K562 (cell line): ENCODE measurements around the gene SELENOI. TPM values are rescaled to one million over a fixed set of nuclear protein-coding genes. Genes with fewer than 3 reads are reported as not detected.
A peak's percentile ranks its signal among the peaks of the same experiment; 100 is the strongest.

Source experiments
- C11orf30 ChIP-seq: fragments of 450-650 bp; IDR thresholded peaks from 2 replicates; pipeline ENCODE4 v1.6.1; 2016; ENCODE audit warnings: low read depth, mild to moderate bottlenecking
- CCNT2 ChIP-seq: IDR thresholded peaks from 2 replicates; pipeline ENCODE4 v1.6.1; 2011; ENCODE audit warnings: borderline replicate concordance, low read depth, mild to moderate bottlenecking, moderate library complexity, mixed read lengths, low read length; ENCODE audit not compliant: insufficient read length; ENCODE audit errors: extremely low read depth
- CXXC5 ChIP-seq: fragments of 250-450 bp; sonication (Bioruptor Pico); IDR thresholded peaks from 2 replicates; pipeline ENCODE4 v1.8.0; 2022; ENCODE audit warnings: inconsistent platforms, mild to moderate bottlenecking, moderate library complexity
- HDAC3 ChIP-seq: fragments of 450-650 bp; IDR thresholded peaks from 2 replicates; pipeline ENCODE4 v1.6.1; 2018; ENCODE audit warnings: borderline replicate concordance, mild to moderate bottlenecking, moderate library complexity; ENCODE audit not compliant: partially characterized antibody
- KLF1 ChIP-seq: fragments of 450-650 bp; IDR thresholded peaks from 2 replicates; pipeline ENCODE4 v1.6.1; 2016; ENCODE audit warnings: missing genetic modification characterization, missing compliant biosample characterization
- MEF2D ChIP-seq: conservative IDR thresholded peaks from 2 replicates; pipeline ENCODE4 v1.6.1; 2016; ENCODE audit warnings: low read depth, missing genetic modification characterization, missing compliant biosample characterization
- POLR2B ChIP-seq: fragments of 450-650 bp; IDR thresholded peaks from 2 replicates; pipeline ENCODE4 v1.6.1; 2018; ENCODE audit warnings: low read depth; ENCODE audit not compliant: partially characterized antibody
- ZNF445 ChIP-seq: fragments of 250-450 bp; sonication (Bioruptor Pico); IDR thresholded peaks from 2 replicates; pipeline ENCODE4 v1.4.0; 2020; ENCODE audit warnings: low read depth, mild to moderate bottlenecking, moderate library complexity
- ZNF511 ChIP-seq: sonication (generic); formaldehyde crosslinking; IDR thresholded peaks from 2 replicates; pipeline ENCODE4 v1.8.0; 2022; ENCODE audit warnings: mild to moderate bottlenecking, missing genetic modification reagents
- polyA plus RNA-seq, 8 experiments: library from polyadenylated mRNA; depleted of rRNA in 4 of 8; stranded (reverse) in 5 of 8; unstranded in 3 of 8; fragments of >200 nt; fragmentation: Nextera tagmentation in 2 of 8; fragmentation: Illumina TruSeq in 1 of 8; extraction: Ambion mirVana in 2 of 8; extraction: Trizol in 1 of 8; gene quantifications; 2 replicates each; pipeline versions ENCODE4 v1.2.1 to v1.2.3, GENCODE V29; 2011 to 2014; ENCODE audit warnings: inconsistent platforms in 1 of 8, missing spikeins in 1 of 8
- total RNA-seq, 7 experiments: library from RNA; depleted of rRNA in 6 of 7; stranded (reverse); fragments of >200 nt in 6 of 7; fragmentation: Illumina TruSeq in 2 of 7; extraction: Trizol in 2 of 7; gene quantifications; 2 replicates each; pipeline versions ENCODE4 v1.2.1 to v1.2.3, GENCODE V29; 2011 to 2021; ENCODE audit warnings: low replicate concordance in 1 of 7
- TF ChIP-seq, protein P1 (sequence below), 2 experiments: fragments of 450-650 bp in 1 of 2; sonication (generic) in 1 of 2; formaldehyde crosslinking in 1 of 2; IDR thresholded peaks; 2 replicates each; pipeline versions ENCODE4 v1.7.1 to v1.9.0; 2016 to 2022; ENCODE audit warnings: inconsistent platforms in 1 of 2, mild to moderate bottlenecking in 1 of 2, missing genetic modification reagents in 1 of 2
- TF ChIP-seq, protein P2 (sequence below): fragments of 450-650 bp; formaldehyde crosslinking; IDR thresholded peaks from 2 replicates; pipeline ENCODE4 v1.4.0; 2022; ENCODE audit warnings: missing genetic modification characterization
- TF ChIP-seq, protein P3 (sequence below): fragments of 250-450 bp; sonication (Bioruptor Pico); IDR thresholded peaks from 2 replicates; pipeline ENCODE4 v1.8.0; 2021; ENCODE audit warnings: mild to moderate bottlenecking, moderate library complexity

SELENOI gene
- total and polyA plus RNA-seq, 9 of the 15 experiments (the other 6 are each of a cell fraction or from before 2014, with no cell fraction given) = 9.6 to 46.9 (median 24.4) TPM

- TF ChIP-seq, protein P1, sequence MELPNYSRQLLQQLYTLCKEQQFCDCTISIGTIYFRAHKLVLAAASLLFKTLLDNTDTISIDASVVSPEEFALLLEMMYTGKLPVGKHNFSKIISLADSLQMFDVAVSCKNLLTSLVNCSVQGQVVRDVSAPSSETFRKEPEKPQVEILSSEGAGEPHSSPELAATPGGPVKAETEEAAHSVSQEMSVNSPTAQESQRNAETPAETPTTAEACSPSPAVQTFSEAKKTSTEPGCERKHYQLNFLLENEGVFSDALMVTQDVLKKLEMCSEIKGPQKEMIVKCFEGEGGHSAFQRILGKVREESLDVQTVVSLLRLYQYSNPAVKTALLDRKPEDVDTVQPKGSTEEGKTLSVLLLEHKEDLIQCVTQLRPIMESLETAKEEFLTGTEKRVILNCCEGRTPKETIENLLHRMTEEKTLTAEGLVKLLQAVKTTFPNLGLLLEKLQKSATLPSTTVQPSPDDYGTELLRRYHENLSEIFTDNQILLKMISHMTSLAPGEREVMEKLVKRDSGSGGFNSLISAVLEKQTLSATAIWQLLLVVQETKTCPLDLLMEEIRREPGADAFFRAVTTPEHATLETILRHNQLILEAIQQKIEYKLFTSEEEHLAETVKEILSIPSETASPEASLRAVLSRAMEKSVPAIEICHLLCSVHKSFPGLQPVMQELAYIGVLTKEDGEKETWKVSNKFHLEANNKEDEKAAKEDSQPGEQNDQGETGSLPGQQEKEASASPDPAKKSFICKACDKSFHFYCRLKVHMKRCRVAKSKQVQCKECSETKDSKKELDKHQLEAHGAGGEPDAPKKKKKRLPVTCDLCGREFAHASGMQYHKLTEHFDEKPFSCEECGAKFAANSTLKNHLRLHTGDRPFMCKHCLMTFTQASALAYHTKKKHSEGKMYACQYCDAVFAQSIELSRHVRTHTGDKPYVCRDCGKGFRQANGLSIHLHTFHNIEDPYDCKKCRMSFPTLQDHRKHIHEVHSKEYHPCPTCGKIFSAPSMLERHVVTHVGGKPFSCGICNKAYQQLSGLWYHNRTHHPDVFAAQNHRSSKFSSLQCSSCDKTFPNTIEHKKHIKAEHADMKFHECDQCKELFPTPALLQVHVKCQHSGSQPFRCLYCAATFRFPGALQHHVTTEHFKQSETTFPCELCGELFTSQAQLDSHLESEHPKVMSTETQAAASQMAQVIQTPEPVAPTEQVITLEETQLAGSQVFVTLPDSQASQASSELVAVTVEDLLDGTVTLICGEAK (IDR thresholded peaks at IDR 0.05) = no peak
- TF ChIP-seq, protein P1 (CRISPR knock-in tag; IDR thresholded peaks at IDR 0.05) = no peak
- TF ChIP-seq ZNF445 (CRISPR knock-in tag) (no peak), KLF1 (peak; percentile 55; the same call in 1 of the 2 replicates), C11orf30 (peak; percentile 98), CXXC5 (CRISPR knock-in tag) (peak; percentile 53), ZNF511 (CRISPR knock-in tag) (no peak), POLR2B (peak; percentile 64), MEF2D (tag) (no peak), CCNT2 (no peak), HDAC3 (peak; percentile 68)
- TF ChIP-seq, protein P2, sequence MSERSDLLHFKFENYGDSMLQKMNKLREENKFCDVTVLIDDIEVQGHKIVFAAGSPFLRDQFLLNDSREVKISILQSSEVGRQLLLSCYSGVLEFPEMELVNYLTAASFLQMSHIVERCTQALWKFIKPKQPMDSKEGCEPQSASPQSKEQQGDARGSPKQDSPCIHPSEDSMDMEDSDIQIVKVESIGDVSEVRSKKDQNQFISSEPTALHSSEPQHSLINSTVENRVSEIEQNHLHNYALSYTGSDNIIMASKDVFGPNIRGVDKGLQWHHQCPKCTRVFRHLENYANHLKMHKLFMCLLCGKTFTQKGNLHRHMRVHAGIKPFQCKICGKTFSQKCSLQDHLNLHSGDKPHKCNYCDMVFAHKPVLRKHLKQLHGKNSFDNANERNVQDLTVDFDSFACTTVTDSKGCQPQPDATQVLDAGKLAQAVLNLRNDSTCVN (CRISPR knock-in tag) = no peak
- TF ChIP-seq, protein P3, sequence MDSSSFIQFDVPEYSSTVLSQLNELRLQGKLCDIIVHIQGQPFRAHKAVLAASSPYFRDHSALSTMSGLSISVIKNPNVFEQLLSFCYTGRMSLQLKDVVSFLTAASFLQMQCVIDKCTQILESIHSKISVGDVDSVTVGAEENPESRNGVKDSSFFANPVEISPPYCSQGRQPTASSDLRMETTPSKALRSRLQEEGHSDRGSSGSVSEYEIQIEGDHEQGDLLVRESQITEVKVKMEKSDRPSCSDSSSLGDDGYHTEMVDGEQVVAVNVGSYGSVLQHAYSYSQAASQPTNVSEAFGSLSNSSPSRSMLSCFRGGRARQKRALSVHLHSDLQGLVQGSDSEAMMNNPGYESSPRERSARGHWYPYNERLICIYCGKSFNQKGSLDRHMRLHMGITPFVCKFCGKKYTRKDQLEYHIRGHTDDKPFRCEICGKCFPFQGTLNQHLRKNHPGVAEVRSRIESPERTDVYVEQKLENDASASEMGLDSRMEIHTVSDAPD (CRISPR knock-in tag) = no peak
These were observed 9.4 kb downstream of the SELENOI start (continued) for GRCh38 chr2:26355038-26355995.
